HG03060 (cell line): ENCODE data around the gene ST7.
"Not testable (repeated sequence)": the region's sequence is repeated elsewhere in the genome, so short reads cannot be mapped to it uniquely, and the experiment has no call there.

ENCODE experiments used
- ATAC-seq: cut with Tn5 transposase; IDR thresholded peaks from one replicate; pipeline ENCODE4 v1.9.1; 2021; ENCODE audit warnings: low read depth, moderate number of reproducible peaks; ENCODE audit not compliant: unreplicated experiment

The ST7 gene

GRCh38 chr7:117023325-117023854 is 70.1 kb downstream of the ST7 start:
- no peak for ATAC-seq

DNA sequence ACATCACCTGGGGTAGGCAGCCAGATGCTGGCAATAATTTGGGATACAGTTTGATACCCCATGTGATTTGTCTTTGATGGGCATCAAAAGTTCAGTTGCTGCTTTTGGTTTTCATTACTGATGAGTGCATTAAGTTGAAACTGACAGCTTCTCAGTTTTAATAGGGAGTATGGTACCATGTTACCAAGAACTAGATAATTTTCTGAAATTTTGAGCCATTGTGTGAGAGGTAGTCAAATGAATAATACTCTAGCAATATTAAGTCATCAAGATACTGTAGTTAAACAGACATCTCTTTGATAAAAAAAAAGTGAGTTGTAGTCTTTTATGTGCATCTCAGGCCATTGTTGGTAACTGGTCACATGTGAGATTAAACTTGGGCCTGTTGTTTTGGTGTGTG is 71.5 kb downstream of the ST7 start:
- ATAC-seq: no peak

GRCh38 chr7:117025891-117026290 is 72.6 kb downstream of the ST7 start:
- no peak for ATAC-seq

GRCh38 chr7:117030346-117030745 is 77.0 kb downstream of the ST7 start:
- ATAC-seq: not testable (repeated sequence)

- not testable (repeated sequence) for ATAC-seq
These were observed 77.5 kb downstream of the ST7 start for GRCh38 chr7:117030793-117031192.

GRCh38 chr7:117032810-117033209 is 79.5 kb downstream of the ST7 start:
- ATAC-seq: no peak

- no peak for ATAC-seq
These were observed 81.7 kb downstream of the ST7 start for GRCh38 chr7:117034851-117035464.

- no peak for ATAC-seq
These were observed 82.2 kb downstream of the ST7 start for GRCh38 chr7:117035465-117035862.

GRCh38 chr7:117036053-117036669 is 82.9 kb downstream of the ST7 start:
- ATAC-seq: no peak

DNA sequence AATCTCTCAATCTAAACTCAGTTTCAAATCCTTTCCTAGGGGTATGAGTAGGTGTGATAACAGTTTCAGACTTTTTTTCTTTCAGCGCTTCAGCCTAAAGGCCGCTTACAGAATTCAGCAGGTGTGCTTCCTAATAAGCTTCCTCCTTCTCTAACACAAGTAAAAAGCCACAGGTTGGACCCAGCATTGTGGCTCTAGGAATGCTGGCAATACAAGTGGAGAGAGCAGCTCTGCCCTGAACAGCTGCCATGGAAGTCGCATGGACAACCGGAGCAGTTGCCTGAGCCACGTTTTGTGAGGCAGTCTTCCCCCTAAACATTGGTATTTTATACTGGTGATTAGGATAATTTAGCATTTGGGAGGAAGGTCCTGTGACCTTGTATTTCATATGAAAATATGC is 83.5 kb downstream of the ST7 start:
- ATAC-seq: no peak

GRCh38 chr7:117038408-117038807 is 85.1 kb downstream of the ST7 start:
- ATAC-seq: no peak

DNA sequence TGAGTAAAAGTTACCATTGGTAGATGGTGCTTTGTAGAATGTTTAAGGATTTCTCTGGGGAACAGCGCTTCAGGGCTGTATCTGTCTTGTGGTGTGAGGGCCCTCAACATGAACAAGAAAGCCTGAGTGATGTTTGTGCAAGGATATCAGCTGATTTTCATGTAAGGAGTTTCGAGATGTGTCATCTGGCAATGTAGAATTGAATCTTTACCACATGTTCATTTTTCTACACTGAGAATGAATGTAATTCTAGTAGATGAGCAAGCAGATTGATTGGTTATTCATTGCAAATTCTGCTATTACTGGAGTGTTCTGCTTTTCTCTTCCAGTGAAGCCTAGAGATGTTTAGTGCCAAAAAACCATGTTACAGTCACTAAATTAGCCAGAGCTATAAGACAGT is 87.7 kb downstream of the ST7 start:
- peak; percentile 93 for ATAC-seq

DNA sequence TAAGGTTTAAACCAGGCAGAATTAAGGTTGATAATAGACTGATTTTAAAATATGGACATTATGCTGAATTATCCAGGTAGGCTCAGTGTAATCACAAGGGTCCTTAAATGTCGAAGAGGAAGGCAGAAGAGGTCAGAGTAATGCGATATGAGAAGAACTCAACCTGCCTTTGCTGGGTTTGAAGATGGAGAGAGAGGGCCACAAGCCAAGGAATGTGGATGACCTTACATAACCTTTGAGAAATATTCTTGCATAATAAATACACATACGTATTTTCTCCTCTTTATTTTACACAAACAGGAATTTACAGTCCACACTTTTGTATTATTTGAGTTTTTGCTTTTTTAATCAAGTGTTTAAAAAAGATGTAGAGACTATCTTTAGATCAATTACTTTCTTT is 88.5 kb downstream of the ST7 start:
- no peak for ATAC-seq

- no peak for ATAC-seq
These were observed 90.0 kb downstream of the ST7 start for GRCh38 chr7:117043108-117043825.

- ATAC-seq: no peak
These were observed 91.4 kb downstream of the ST7 start for GRCh38 chr7:117044664-117045063.

DNA sequence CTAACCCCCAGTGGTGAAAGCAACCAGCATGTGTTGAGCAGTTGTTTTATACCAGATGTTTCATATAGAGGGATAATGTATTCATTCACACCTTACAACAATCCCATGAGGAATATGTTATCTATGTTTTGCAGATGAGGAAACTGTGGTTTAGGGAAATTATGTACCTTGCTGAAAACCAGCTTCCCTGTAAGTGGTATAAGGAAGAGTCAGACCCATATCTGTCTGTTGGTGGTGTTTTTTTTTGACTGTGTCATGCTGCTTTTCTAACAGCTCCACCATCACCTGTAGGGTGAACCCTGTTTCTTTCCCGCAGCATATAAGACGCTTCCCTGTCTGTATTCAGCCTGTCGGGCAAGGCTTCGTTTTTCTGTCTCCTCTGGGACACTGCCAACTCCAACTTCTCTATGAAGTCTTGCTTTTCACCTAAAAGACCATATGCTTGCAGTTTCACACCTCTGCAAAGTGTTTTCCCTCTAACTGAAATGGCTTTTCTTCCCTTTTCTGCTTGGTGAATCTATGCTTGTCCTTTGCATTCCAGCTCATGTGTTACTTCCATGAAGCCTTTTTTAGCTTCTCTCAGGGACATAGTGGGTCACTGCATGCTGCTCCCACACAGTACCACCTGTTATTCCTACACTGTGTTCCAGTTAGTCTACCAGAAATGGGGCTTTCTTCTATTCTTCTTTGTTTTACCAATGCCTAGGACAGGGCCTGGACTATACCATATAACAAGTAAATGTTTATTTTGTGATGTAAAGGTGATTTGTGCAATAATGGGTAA is 92.8 kb downstream of the ST7 start:
- ATAC-seq: no peak

- no peak for ATAC-seq
These were observed 94.2 kb downstream of the ST7 start for GRCh38 chr7:117047496-117047895.

DNA sequence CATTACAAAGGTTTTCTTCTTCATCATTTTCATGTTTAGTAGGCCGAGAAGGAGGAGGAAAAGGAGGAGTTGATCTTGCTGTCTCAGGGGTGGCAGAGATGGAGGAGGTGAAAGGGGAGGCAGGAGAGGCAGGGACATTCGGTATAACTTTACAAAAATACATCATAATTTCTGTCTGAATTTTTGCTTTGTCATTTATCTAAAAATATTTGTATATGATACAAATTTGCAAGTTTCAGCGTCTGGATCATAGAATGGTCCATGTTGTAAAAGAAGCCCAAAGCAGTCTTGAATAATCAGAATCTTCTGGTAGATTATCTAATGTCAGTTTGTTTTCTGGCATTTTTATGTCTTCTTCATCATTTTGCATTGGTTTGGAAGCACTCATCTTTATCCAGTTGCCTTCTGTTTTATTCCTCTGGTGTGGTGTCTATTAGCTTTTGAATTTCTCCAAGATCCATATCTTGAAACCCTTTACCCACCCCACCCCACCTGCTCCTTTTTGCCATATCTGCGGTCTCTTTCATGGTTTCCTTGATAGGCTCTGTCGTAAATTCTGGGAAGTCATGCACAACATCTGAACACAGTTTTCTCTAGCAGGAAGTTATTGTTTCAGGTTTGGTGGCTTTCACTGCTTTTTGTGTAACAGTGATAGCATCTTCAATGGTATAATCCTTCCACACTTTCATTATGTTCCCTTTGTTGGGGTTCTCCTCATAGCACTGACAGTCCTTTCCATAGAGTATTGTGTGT is 95.0 kb downstream of the ST7 start:
- ATAC-seq: no peak

DNA sequence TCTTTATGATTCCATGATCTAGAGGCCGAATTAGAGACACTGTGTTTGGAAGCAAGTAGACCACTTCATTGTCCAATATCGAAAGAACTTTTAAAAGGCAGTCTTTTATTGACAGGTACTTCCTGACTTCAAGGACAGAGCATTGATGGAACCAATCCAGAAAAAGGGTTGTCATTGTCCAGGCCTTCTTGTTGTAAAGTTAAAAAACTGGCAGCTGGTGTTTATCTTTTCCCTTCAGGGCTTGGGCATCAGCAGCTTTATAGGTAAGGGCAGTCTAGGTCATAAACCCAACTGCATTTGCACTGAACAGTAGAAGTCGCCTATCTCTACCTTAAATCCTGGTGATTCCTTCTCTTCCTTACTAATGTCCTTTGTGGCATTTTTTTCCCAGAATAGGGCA is 95.6 kb downstream of the ST7 start:
- ATAC-seq: no peak

DNA sequence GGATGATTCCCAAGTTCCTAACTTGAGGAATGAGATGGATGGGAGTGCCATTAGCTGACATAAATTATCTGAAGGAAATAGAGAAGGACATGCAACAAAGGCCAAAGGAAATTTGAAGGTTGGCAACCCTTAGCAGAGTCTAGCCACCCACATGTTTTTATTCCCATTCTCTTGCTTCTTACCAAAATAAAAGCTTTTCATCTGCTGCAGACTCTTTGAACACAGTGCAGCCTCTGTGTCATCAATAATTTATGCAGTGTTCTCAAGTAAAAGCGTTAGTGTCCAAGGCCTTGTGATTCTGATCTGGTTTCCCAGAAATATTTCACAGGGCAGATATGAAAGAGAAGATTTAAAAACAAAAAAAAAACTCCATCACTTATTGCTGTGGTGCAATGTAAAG is 98.5 kb downstream of the ST7 start:
- ATAC-seq: no peak
